Testis (tissue), 3 donors: ENCODE measurements around the gene POU6F2. TPM values are rescaled to one million over a fixed set of nuclear protein-coding genes. Genes with fewer than 3 reads are reported as not detected.

Experiments
- DNase-seq: peaks from one replicate; pipeline ENCODE4 v3.0.0-alpha.2; 2019
- H3K27ac ChIP-seq, 2 donors: fragments of 200-600 bp; sonication (generic); one replicate each; pipeline ENCODE4 v1.5.1; 2019
- H3K27me3 ChIP-seq: fragments of 200-600 bp; sonication (generic); one replicate; pipeline ENCODE4 v1.5.1; 2019
- H3K36me3 ChIP-seq: fragments of 200-600 bp; sonication (generic); one replicate; pipeline ENCODE4 v1.5.1; 2017; ENCODE audit warnings: low read depth; ENCODE audit errors: missing control alignments
- H3K4me1 ChIP-seq: fragments of 200-600 bp; sonication (generic); one replicate; pipeline ENCODE4 v1.5.1; 2019
- H3K4me3 ChIP-seq, 2 donors: fragments of 200-600 bp; sonication (generic); one replicate each; pipeline ENCODE4 v1.5.1; 2017 to 2019
- H3K9me3 ChIP-seq: fragments of 200-600 bp; sonication (generic); one replicate; pipeline ENCODE4 v1.5.1; 2017
- POLR2A ChIP-seq: fragments of 450-650 bp; IDR thresholded peaks from one replicate; pipeline ENCODE4 v1.6.1; 2017; ENCODE audit warnings: antibody characterized with exemption, mild to moderate bottlenecking, moderate library complexity
- WGBS, 2 donors: methylation state at CpG; one replicate each; pipeline ENCODE4 v1.1.5; 2018; 5-methylcytosine and 5-hydroxymethylcytosine counted together
- intact Hi-C: fragments of 100-400 bp; cut with DNase I; formaldehyde crosslinking; loops from one replicate; pipeline ENCODE4 v1.15.1; 2023; ENCODE audit warnings: low total_unique reads
- polyA plus RNA-seq: library from polyadenylated mRNA; stranded (reverse); fragments of 350-450 nt; fragmentation: Illumina TruSeq; extraction: RNeasy Lipid Tissue Mini Kit (QIAGEN cat#74804); gene quantifications from one replicate; pipeline ENCODE4 v1.2.3, GENCODE V29; 2014; ENCODE audit warnings: low read depth, low replicate concordance; ENCODE audit not compliant: insufficient read depth
- total RNA-seq, 2 donors: library from RNA; depleted of rRNA; stranded (reverse); fragments of >200 nt; gene quantifications; one replicate each; pipeline ENCODE4 v1.2.3, GENCODE V29; 2016
- TF ChIP-seq, protein P1 (sequence below), 3 experiments: fragments of 450-650 bp in 2 of 3; fragments of 200-600 bp in 1 of 3; sonication (generic) in 1 of 3; IDR thresholded peaks; one replicate each; pipeline ENCODE4 v1.5.1; 2016 to 2019; ENCODE audit warnings: antibody characterized with exemption in 3 of 3, mild to moderate bottlenecking in 2 of 3, moderate library complexity in 1 of 3

The POU6F2 gene
- total and polyA plus RNA-seq, 3 donors from 2014 or later = 1.3 to 3.4 (median 1.7) TPM

DNA sequence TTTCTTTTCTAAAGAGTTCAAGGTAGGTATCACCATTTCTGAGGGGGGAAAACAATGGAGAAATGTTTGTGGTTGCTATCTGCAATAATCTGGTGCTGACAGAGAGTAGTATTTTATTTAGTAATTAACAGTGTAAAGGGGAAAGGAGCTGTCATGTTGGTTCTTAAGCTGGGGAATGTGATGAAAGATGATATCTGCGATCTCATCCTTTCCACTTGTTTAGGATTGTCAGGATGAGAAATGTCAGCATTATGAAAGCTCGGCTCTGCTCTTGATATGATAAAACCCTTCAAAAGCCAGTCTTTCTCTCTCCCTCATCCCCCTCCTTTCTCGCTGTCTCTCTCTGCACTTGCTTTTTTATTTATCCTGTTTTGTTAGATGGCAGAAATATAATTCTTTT lies 106.1 kb downstream of the POU6F2 start:
- Histone ChIP-seq H3K9me3 (no peaks in the 10 kb centered on the region), H3K27me3 (no peaks in the 10 kb centered on the region), H3K4me3 (no peak overlapping the region), H3K36me3 (no peaks in the 10 kb centered on the region), H3K27ac (no peak overlapping the region), H3K4me1 (no peaks in the 10 kb centered on the region)
- intact Hi-C loops = no loop called here
- TF ChIP-seq POLR2A = no peak
- TF ChIP-seq, protein P1, sequence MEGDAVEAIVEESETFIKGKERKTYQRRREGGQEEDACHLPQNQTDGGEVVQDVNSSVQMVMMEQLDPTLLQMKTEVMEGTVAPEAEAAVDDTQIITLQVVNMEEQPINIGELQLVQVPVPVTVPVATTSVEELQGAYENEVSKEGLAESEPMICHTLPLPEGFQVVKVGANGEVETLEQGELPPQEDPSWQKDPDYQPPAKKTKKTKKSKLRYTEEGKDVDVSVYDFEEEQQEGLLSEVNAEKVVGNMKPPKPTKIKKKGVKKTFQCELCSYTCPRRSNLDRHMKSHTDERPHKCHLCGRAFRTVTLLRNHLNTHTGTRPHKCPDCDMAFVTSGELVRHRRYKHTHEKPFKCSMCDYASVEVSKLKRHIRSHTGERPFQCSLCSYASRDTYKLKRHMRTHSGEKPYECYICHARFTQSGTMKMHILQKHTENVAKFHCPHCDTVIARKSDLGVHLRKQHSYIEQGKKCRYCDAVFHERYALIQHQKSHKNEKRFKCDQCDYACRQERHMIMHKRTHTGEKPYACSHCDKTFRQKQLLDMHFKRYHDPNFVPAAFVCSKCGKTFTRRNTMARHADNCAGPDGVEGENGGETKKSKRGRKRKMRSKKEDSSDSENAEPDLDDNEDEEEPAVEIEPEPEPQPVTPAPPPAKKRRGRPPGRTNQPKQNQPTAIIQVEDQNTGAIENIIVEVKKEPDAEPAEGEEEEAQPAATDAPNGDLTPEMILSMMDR (IDR thresholded peaks at IDR 0.05) = no peak
- no peak for DNase-seq
- 38 to 48% methylated on average over 3 of the region's 3 CpGs for WGBS, 2 donors

DNA sequence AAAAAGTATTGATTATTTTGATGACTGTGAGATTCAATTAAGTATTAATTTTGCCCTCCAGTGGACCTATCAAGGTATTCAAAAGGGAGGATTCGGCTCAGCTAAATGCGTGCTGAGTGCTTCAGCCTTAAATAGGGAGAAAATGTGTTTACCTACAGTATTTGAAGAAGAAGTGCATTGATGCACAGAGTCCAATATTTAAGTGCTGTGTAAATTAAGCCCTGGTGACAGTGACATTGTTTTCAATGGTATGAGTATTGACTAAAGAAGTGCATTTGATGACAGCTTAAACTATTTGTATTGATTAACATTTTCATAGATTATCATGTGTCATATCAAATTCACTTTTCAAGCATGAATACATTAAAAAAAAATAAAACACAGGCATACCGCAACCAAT lies 106.6 kb downstream of the POU6F2 start:
- no peaks in the 10 kb centered on the region for H3K27me3 ChIP-seq
- TF ChIP-seq, protein P1 (IDR thresholded peaks at IDR 0.05) = no peak
- no peak for TF ChIP-seq POLR2A
- WGBS, 2 donors = 90 to 95% methylated on average over 3 of the region's 3 CpGs
- no peaks in the 10 kb centered on the region for H3K4me1 ChIP-seq
- no peak overlapping the region for H3K27ac ChIP-seq
- intact Hi-C loops = no loop called here
- no peaks in the 10 kb centered on the region for H3K9me3 ChIP-seq
- no peak overlapping the region for H3K4me3 ChIP-seq
- no peak for DNase-seq
- H3K36me3 ChIP-seq = no peaks in the 10 kb centered on the region

DNA sequence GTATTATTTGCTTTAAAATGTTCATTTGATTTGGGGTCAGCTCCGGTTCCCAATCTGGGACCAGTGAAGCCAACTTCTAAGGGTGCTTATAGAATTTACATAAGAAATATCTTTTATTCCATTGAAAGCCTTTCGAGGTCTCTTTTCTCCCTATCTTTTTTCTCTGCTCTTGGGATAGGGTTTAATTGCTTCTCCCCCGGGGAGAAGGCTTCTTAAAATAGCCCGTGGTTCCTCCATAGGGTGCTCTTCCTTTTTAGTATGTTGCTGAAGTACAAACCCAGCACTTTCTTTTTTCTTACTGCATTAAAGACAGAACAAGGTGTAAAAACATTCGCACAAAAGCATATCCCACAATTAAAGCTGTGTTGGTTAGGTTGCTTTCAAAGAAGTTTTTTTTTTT lies 107.5 kb downstream of the POU6F2 start:
- WGBS, 2 donors = 32 to 45% methylated on average over 5 of the region's 5 CpGs
- intact Hi-C loops = no loop called here
- Histone ChIP-seq H3K4me3 (no peak overlapping the region), H3K9me3 (no peaks in the 10 kb centered on the region), H3K36me3 (no peaks in the 10 kb centered on the region), H3K27ac (no peak overlapping the region), H3K4me1 (no peaks in the 10 kb centered on the region), H3K27me3 (no peaks in the 10 kb centered on the region)
- TF ChIP-seq POLR2A = no peak
- TF ChIP-seq, protein P1 (IDR thresholded peaks at IDR 0.05) = no peak
- DNase-seq = no peak

DNA sequence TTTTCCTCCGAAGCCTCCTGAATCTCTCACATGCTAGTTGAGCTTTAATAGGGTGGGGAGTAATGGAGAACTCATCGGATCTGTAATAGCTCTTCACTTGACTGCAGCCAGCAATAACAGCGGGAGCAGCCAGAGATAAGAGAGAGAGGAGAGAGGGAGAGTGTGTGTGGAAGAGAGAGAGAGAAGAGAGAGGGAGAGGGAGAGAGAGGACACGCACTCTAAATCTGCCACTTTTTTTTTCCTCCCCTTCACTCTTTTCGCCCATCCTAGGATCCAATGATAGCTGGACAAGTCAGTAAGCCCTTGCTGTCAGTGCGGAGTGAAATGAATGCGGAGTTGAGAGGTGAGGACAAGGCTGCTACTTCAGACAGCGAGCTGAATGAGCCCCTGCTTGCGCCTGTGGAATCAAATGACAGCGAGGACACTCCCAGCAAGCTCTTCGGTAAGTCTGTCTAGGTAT lies 107.9 kb downstream of the POU6F2 start:
- Histone ChIP-seq H3K27me3 (no peaks in the 10 kb centered on the region), H3K36me3 (no peaks in the 10 kb centered on the region), H3K4me3 (no peak overlapping the region), H3K4me1 (no peaks in the 10 kb centered on the region), H3K9me3 (no peaks in the 10 kb centered on the region), H3K27ac (no peak overlapping the region)
- TF ChIP-seq, protein P1 (IDR thresholded peaks at IDR 0.05) = no peak
- no peak for TF ChIP-seq POLR2A
- intact Hi-C loops = no loop called here
- DNase-seq = no peak
- 4 to 21% methylated on average over 11 of the region's 11 CpGs for WGBS, 2 donors

DNA sequence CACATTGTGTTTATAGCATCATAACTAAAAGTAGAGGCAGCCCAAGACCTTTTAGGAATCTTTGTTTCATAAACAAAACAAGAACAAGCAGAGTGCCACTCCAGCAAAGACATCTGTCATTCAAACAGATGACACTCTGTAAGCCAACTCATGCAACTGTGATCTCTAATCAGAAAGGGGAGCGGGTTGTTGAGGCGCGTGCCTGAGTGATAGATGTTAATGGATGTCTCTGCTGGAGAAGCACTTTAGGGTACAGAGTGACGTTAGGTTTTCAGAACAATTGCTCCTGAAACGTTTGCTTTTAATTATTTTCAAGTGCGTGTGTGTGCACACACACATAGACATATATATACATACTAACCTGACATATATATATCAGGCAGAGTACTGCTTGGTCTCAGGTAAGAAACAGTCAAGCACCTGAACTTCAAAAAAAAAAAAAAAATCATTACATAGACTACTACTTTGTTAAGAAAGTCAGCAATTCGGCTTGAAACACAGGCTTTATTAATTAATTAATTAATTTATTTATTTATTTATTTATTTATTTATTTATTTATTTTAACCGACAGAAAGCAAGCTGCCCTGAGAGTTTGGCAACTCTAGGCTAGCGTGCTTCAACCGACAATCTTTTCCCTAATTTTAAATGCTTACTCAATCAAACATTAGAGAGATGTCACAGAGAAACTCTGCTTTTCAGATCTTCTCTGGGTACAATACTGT lies 109.1 kb downstream of the POU6F2 start:
- 73 to 81% methylated on average over 10 of the region's 10 CpGs for WGBS, 2 donors
- no peaks in the 10 kb centered on the region for H3K4me1 ChIP-seq
- H3K36me3 ChIP-seq = no peaks in the 10 kb centered on the region
- H3K9me3 ChIP-seq = no peaks in the 10 kb centered on the region
- intact Hi-C loops = no loop called here
- H3K27ac ChIP-seq = no peak overlapping the region
- no peaks in the 10 kb centered on the region for H3K27me3 ChIP-seq
- no peak overlapping the region for H3K4me3 ChIP-seq
- TF ChIP-seq, protein P1 (IDR thresholded peaks at IDR 0.05) = no peak
- TF ChIP-seq POLR2A = no peak
- DNase-seq = no peak
